ENCODE measurements around the gene RNF225.

- no peak for TF ChIP-seq EZH2 (IDR thresholded peaks at IDR 0.05; ENCODE audit: borderline replicate concordance, insufficient read depth, low read depth, low read length, poor library complexity, severe bottlenecking)
- TF ChIP-seq CTCF (IDR thresholded peaks at IDR 0.05): no peak
These were observed 34.3 kb downstream of the RNF225 start for GRCh38 chr19:58429745-58430144.

Measured in B cell (primary cell).